Liver (tissue), 9 donors: ENCODE results near the gene ANO5. TPM values are rescaled to one million over a fixed set of nuclear protein-coding genes. Genes with fewer than 3 reads are reported as not detected.

Source experiments
- DNase-seq: peaks from one replicate; pipeline ENCODE4 v3.0.0-alpha.2; 2017; ENCODE audit warnings: low spot score
- H3K27ac ChIP-seq, 2 donors: one replicate each; pipeline ENCODE4 v1.7.0; 2013; ENCODE audit warnings: inconsistent platforms in 2 of 2, low read length in 2 of 2, control low read depth in 1 of 2, low read depth in 1 of 2, mild to moderate bottlenecking in 1 of 2
- H3K27me3 ChIP-seq, 4 donors: one replicate each; pipeline versions ENCODE4 v1.6.1 to v1.7.0; 2013; ENCODE audit warnings: low read length in 3 of 4, inconsistent platforms in 1 of 4, mild to moderate bottlenecking in 1 of 4, moderate library complexity in 1 of 4; ENCODE audit not compliant: control insufficient read depth in 4 of 4, insufficient read depth in 4 of 4
- H3K36me3 ChIP-seq, 4 donors: one replicate each; pipeline versions ENCODE4 v1.6.1 to v1.7.0; 2013; ENCODE audit warnings: low read length in 3 of 4, mild to moderate bottlenecking in 3 of 4, low read depth in 1 of 4, moderate library complexity in 1 of 4; ENCODE audit not compliant: control insufficient read depth in 4 of 4, insufficient read depth in 3 of 4
- H3K4me1 ChIP-seq, 4 donors: one replicate each; pipeline versions ENCODE4 v1.6.1 to v1.7.0; 2013; ENCODE audit warnings: low read length in 3 of 4, mild to moderate bottlenecking in 3 of 4, moderate library complexity in 1 of 4; ENCODE audit not compliant: control insufficient read depth in 4 of 4, insufficient read depth in 4 of 4
- H3K4me3 ChIP-seq, 3 donors: one replicate each; pipeline versions ENCODE4 v1.6.1 to v1.7.0; 2013; ENCODE audit warnings: low read length in 3 of 3, control low read depth in 1 of 3, low read depth in 1 of 3, mild to moderate bottlenecking in 1 of 3
- H3K9ac ChIP-seq, 2 donors: one replicate each; pipeline ENCODE4 v1.7.0; 2013; ENCODE audit warnings: low read length in 2 of 2, mild to moderate bottlenecking in 2 of 2, moderate library complexity in 2 of 2, control low read depth in 1 of 2, low read depth in 1 of 2
- H3K9me3 ChIP-seq, 4 donors: one replicate each; pipeline versions ENCODE4 v1.6.1 to v1.7.0; 2013; ENCODE audit warnings: low read length in 3 of 4; ENCODE audit not compliant: control insufficient read depth in 4 of 4
- ATF3 ChIP-seq: IDR thresholded peaks from 2 replicates; pipeline ENCODE4 v1.6.1; 2016; ENCODE audit warnings: antibody characterized with exemption
- CTCF ChIP-seq: fragments of 150-350 bp; IDR thresholded peaks from 2 replicates; pipeline ENCODE4 v1.5.1; 2017; ENCODE audit warnings: improper control_type of control experiment, low read depth, low read length; ENCODE audit not compliant: missing input control
- EGR1 ChIP-seq, 2 donors: IDR thresholded peaks; 2 replicates each; pipeline ENCODE4 v1.6.1; 2016 to 2018; ENCODE audit warnings: antibody characterized with exemption in 2 of 2, low read depth in 2 of 2
- FOXA1 ChIP-seq: IDR thresholded peaks from 2 replicates; pipeline ENCODE4 v1.6.1; 2016; ENCODE audit warnings: antibody characterized with exemption
- FOXA2 ChIP-seq: IDR thresholded peaks from 2 replicates; pipeline ENCODE4 v1.6.1; 2016; ENCODE audit warnings: antibody characterized with exemption
- HNF4A ChIP-seq, 2 donors: conservative IDR thresholded peaks; 2 replicates each; pipeline ENCODE4 v1.6.1; 2016; ENCODE audit warnings: antibody characterized with exemption in 2 of 2, mild to moderate bottlenecking in 2 of 2
- JUND ChIP-seq, 2 donors: IDR thresholded peaks; 2 replicates each; pipeline ENCODE4 v1.6.1; 2016; ENCODE audit warnings: antibody characterized with exemption in 2 of 2
- MAX ChIP-seq: IDR thresholded peaks from 2 replicates; pipeline ENCODE4 v1.6.1; 2016; ENCODE audit warnings: antibody characterized with exemption
- NR2F2 ChIP-seq: IDR thresholded peaks from 2 replicates; pipeline ENCODE4 v1.6.1; 2016; ENCODE audit warnings: antibody characterized with exemption
- RAD21 ChIP-seq, 2 donors: IDR thresholded peaks; 2 replicates each; pipeline ENCODE4 v1.6.1; 2016; ENCODE audit warnings: antibody characterized with exemption in 2 of 2, mild to moderate bottlenecking in 2 of 2
- REST ChIP-seq: IDR thresholded peaks from 2 replicates; pipeline ENCODE4 v1.6.1; 2016; ENCODE audit warnings: antibody characterized with exemption, mild to moderate bottlenecking
- RXRA ChIP-seq, 2 donors: IDR thresholded peaks; 2 replicates each; pipeline ENCODE4 v1.6.1; 2017 to 2018; ENCODE audit warnings: antibody characterized with exemption in 2 of 2, mild to moderate bottlenecking in 1 of 2
- SP1 ChIP-seq: IDR thresholded peaks from 2 replicates; pipeline ENCODE4 v1.6.1; 2018; ENCODE audit warnings: antibody characterized with exemption, mild to moderate bottlenecking
- TAF1 ChIP-seq: conservative IDR thresholded peaks from 2 replicates; pipeline ENCODE4 v1.6.1; 2016; ENCODE audit warnings: antibody characterized with exemption, mild to moderate bottlenecking
- YY1 ChIP-seq: IDR thresholded peaks from 2 replicates; pipeline ENCODE4 v1.6.1; 2016; ENCODE audit warnings: antibody characterized with exemption, mild to moderate bottlenecking
- ZBTB33 ChIP-seq: IDR thresholded peaks from 2 replicates; pipeline ENCODE4 v1.6.1; 2016; ENCODE audit warnings: antibody characterized with exemption
- WGBS: extraction: QIAGEN DNeasy Blood & Tissue Kit; methylation state at CpG from one replicate; pipeline ENCODE4 v1.1.7; 2013; 5-methylcytosine and 5-hydroxymethylcytosine counted together
- polyA plus RNA-seq, 2 donors: library from polyadenylated mRNA; stranded (reverse) in 1 of 2; unstranded in 1 of 2; fragments of 200-250 nt in 1 of 2; fragments of >200 nt in 1 of 2; fragmentation: Nextera tagmentation in 1 of 2; extraction: Ambion mirVana in 1 of 2; gene quantifications; one replicate each; pipeline versions ENCODE4 v1.2.1 to v1.2.3, GENCODE V29; 2013 to 2015
- total RNA-seq, 2 donors: library from RNA; depleted of rRNA; stranded (reverse); fragments of >200 nt; gene quantifications; one replicate each; pipeline ENCODE4 v1.2.3, GENCODE V29; 2014
- donor health status: healthy.
- donor health status: healthy.
- donor health status: healthy.
- donor health status: healthy.
- donor health status: healthy.

ANO5 gene
- total RNA-seq (1 to 10 TPM; 1.3 to 4.5 TPM), polyA plus RNA-seq (1 to 10 TPM; 1.0 to 1.2 TPM)

GRCh38 chr11:22192642-22193347 lies at the start of gene ANO5:
Gene ANO5, plus strand, starts transcription at chr11:22193085. Its CDS starts 408 bp downstream, at chr11:22193493.
- Histone ChIP-seq H3K4me1 (peaks cover 0 to 23% (median 10%) of the 10 kb centered on the region in 4 donors), H3K9me3 (no peaks in the 10 kb centered on the region), H3K9ac (peak within 1 kb of the TSS; percentile 45 to 49), H3K27ac (peak within 1 kb of the TSS; percentile 46 to 53), H3K36me3 (no peaks in the 10 kb centered on the region), H3K4me3 (peak within 1 kb of the TSS; percentile 62 to 82 (median 75)), H3K27me3 (no peaks in the 10 kb centered on the region)
- peak; percentile 88 for TF ChIP-seq YY1
- no peak for TF ChIP-seq SP1
- peak; percentile 56 for TF ChIP-seq REST
- peak; percentile 42 for DNase-seq
- under 1% methylated on average over 56 of the region's 56 CpGs for WGBS

- WGBS = 91% methylated on average over 4 of the region's 4 CpGs
- no peak overlapping the region for H3K4me3 ChIP-seq
- no peaks in the 10 kb centered on the region for H3K36me3 ChIP-seq
- H3K9me3 ChIP-seq = no peaks in the 10 kb centered on the region
- H3K27me3 ChIP-seq = peaks cover 0 to 3% (median 0%) of the 10 kb centered on the region in 4 donors
- no peak overlapping the region for H3K9ac ChIP-seq
- DNase-seq = no peak
- no peak overlapping the region for H3K27ac ChIP-seq
- no peaks in the 10 kb centered on the region for H3K4me1 ChIP-seq
- TF ChIP-seq RAD21 (IDR thresholded peaks at IDR 0.05) (no peak), CTCF (no peak), MAX (no peak), EGR1 (IDR thresholded peaks at IDR 0.05; ENCODE audit: low read depth in 2 of 2) (no peak), HNF4A (conservative IDR thresholded peaks at IDR 0.05) (no peak), RXRA (IDR thresholded peaks at IDR 0.05) (no peak), JUND (IDR thresholded peaks at IDR 0.05) (no peak), ZBTB33 (no peak), ATF3 (no peak), TAF1 (no peak), YY1 (no peak), FOXA2 (no peak), NR2F2 (no peak), SP1 (no peak), REST (no peak), FOXA1 (no peak)
Measured at GRCh38 chr11:22151649-22152197, 41.2 kb upstream of the ANO5 start.
